Measurements from ENCODE around the gene DNAJC8.

DNAJC8 gene

DNA sequence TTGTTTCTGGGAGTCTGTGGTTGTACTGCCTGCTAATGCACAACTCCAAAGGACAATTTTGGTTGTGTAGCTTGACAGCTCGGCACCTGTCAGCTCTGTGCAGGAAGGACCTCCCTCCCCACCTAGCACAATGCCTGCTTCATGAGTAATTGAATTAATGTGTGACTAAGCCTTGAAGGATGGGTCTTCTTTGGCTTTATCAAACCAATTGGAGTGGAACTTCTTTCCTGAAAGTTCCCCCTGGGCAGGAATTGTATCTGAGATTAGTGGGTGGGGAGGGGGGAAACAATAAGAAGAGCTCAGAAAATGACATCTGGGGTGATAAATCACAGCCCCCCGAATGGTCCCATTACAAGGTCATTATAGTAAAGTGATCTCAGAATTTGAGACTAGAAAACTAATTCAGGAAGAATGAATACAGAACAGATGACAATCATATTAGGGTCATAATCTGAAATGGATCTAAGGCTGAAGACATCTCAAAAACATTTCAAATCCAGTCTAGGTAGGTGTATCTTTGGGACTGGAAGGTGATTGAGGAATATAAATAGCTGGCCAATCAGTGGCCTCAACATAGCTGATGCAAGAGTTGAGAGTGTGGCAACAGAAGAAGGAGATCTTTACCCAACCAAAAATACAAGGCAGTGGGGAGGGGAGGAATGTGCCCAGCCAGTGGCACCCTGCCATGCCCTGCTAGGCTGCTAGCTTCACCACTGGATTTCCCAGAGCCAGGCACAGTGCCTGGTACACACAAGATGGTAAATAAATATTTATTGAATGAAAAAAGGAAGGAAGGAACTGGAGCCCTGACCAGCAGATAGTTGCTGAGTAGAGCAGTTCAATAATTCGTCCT lies 16.4 kb upstream of the DNAJC8 start:
- DNase-seq: no peak

DNA sequence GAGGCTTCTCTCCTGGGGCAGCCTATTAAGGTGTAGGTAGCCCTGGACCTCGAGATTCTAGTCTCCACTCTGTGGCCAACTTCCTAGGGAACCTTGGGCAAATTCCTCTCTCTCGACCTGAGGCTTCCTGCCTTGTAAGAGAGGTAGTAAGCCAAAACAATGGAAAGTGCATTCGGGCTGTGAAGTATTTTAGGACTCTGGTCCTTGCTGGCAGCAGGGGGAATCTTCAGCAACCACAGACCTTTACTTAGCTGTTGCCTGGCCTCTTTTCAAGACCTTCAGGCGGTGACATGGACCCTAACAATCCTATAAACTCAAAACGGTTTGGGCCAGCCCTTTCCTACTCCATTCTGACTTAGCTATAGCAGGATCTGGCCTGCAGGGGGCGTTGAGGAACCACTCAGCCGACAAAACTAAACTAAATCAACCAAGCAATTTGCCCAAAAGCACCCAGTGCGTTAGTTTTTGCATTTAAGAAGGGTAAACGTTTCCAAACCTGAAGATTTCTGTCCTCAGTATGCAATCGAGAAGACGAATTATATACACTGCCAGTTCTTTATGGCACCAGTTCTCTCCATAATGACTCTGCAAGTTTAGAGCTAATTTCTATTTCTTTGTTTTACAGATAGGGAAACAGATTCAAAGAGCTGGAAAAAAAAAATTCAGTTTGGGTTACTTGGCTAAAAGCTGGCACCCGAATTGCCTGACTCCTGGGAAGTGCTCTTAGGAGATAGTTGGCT lies 15.6 kb upstream of the DNAJC8 start:
- peak; percentile 86 for DNase-seq

DNA sequence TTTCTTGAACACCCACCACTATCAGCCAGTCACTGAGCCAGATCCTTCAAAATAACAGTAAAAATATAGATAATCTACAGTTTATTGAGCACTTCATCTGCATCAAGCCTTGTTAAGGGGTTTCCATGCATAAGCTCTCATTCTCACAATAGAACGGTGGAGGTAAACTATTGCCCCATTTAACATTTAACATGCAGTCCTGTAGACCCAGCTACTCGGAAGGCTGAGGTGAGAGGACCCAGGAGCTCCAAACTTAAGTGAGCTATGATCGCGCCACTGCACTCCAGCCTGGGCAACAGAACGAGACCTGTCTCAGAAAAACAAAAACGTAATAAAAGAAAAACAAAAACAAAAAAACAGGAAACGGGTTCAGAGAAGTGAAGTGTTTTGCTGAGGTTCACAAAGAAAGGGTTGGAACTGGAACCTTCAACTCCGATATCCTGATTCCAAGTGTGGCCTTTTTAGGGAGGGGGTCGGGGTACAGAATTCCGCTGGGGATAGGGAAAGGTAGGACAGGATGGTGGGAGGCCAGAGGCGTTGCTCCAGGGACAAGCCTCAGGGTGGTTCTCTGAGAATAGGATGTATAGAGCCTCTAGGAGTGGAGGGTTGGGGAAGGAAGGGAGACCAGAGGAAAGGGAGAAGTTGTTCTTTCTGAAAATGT lies 14.9 kb upstream of the DNAJC8 start:
- DNase-seq: no peak

DNA sequence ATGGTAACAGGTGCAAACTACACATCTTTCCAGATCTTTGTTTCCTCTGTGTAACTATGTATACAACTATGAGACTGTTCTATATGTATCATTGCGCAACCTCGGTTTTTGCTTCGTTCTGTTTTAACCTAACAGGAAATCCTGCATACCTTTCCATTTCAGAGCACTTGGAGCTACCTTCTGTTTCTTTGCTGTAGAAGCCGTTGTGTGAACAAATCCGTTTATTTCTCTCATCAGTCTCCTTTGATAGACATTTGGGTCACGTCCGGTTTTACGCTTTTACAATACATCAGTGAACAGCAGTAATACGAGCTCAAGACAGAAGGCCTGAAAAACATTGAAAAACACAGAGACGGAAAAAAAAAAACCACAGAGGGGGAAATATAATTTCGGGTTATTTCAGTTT lies 13.6 kb upstream of the DNAJC8 start:
- DNase-seq: peak; percentile 86

DNA sequence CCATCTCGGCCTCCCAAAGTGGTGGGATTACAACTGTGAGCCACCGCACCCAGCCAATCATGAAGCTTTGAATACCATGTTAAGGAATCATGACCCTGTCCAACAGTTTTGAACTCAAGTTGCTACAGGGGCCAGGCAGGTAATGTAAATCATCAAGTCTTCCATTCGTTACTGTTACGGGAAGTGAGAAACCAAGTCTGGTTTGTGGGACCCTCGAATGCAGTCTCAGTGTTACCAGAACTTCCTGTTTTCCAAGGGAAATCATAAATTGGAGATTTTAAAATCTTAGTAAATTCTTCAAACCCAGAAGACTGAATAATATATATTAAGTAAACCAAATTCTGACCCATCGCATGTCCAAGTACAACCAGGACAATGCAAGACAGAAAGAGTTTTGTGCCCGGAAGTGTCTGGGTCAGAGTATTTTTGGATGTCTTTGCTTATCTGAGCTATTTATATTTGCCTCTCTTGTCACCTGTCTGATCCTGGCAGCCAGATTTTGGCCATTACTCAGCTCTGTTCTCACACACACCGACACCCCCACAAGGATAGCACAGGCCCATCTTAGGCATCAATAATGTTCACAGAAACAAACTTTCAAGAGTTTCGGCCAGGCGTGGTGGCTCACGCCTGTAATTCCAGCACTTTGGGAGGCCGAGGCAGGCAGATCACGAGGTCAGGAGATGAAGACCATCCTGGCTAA lies 11.9 kb upstream of the DNAJC8 start:
- DNase-seq: no peak

- DNase-seq: peak; percentile 31
Observed at GRCh38 chr1:28243685-28244311, 11.0 kb upstream of the DNAJC8 start.

GRCh38 chr1:28241638-28242241 lies 8.9 kb upstream of the DNAJC8 start:
- no peak for DNase-seq

DNA sequence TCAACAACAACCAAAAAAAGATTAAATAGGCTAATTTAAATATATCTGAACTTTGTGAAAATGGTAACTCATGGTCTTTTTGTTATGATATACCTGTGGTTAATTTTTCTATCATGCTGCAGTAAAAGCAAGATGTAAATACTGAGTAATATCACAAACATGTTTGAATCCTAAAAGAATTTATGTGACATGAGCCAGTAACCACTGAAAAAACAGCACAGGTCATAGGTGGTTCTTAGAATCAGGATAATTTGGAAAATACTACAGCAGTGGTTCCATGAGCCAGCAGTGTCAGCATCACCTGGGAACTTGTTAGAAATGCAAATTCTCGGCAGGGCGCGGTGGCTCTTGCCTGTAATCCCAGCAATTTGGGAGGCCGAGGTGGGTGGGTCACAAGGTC lies 7.2 kb upstream of the DNAJC8 start:
- no peak for DNase-seq

DNA sequence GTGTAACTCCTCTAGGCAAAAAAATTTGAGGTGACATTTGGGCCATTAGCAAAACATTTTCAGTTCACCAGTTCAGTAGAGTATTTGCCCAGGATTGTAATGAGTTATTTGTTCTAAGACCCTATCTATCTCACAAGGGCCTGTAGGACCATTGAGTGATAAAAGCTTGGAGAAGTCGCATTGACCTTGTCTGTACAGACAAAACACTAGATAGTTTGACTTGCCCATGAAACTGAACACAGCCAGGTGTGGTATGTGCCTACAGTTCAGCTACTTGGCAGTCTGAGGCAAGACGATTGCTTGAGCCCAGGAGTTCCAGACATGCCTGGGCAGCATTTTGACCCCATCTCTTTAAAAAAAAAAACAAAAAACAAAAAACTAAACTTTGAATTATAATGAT lies 6.2 kb upstream of the DNAJC8 start:
- DNase-seq: no peak

DNA sequence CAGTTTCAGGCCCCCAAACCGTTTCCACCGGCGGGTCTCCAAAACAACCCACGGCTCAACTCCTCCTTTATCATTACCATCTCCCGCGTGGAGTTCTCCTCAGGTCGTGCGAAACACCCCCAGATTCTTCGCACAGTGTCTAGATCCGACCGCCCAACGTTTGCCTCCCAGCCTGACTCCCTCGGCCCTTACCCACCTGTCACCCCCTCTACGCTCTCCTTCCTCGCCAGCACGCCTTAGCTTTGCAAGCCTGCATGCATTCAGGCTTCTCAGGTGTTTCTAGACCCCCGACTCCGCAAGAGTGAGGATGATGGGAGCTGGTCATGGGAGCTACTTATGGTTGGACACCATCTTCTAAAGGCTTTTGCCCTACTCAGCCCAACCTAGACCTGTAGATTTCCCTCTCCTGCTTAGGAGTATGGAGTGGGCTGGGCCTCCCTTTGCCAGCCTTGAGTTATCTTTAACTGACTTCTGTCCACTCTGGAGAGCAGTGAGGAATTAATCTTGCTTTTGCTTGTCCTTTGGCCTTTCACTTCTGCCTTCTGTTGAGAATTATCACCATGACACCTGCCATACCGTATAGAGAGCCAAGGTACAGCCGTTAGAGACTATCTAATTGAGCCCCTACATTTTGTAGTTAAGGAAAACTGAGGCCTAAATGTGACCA lies 4.0 kb upstream of the DNAJC8 start:
- DNase-seq: no peak

DNA sequence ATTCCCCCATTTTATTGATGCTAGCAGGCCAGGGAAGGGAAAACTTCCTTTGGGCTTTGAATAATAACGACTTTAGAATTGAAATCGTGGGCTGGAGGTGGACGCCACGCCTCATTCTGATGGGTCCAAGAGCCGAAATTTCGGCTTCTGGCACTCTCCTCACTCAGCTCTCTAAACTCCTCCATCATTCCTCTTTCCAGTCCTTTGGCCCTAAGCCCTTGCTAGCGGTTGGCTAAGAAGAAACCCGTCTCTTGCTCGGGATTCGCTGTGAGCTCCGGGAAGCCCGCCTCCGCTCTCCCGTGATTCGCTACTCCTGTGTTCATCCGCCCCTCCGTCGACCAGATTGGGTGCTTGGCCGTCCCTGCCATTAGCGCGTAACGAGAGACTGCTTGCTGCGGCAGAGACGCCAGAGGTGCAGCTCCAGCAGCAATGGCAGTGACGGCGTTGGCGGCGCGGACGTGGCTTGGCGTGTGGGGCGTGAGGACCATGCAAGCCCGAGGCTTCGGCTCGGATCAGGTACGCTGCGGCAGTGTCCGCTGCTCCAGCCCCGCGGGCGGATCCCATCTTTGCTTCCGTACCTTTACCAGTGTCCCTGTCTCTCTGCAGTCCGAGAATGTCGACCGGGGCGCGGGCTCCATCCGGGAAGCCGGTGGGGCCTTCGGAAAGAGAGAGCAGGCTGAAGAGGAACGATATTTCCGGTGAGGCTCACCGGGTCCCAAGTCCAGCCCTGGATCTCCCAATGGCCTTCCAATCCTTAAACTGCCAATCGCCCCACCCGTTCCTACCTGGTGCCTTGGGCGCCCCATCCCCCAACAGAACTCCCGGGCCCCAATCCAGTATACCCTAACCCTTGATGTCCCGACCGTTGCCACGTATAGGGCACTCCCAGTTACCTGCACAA lies 3.2 kb upstream of the DNAJC8 start, which contains the start of gene ATP5IF1:
TSS of gene ATP5IF1 (plus strand) at position 370 of the 901 bp plus-strand sequence. CDS start at position 430, 60 bp downstream.
- DNase-seq: peak; percentile 96

DNA sequence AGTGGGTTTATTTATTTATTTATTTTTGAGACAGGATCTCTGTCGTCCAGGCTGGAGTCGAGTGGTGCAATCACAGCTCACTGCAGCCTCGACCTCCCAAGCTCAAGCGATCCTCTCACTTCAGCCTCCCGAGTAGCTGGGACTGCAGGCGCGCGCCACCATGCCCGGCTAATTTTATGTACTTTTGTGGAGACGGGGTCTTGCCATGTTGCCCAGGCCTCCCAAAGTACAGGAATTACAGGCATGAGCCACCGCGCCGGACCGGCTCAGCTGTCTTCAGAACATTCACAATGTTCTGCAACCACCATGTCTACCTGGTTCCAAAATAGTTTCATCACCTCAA lies 406 bp upstream of the DNAJC8 start:
- DNase-seq: no peak

GRCh38 chr1:28229996-28230395 lies 2.8 kb downstream of the DNAJC8 start:
- no peak for DNase-seq

- DNase-seq: no peak
Observed at GRCh38 chr1:28229089-28229488, 3.7 kb downstream of the DNAJC8 start.

DNA sequence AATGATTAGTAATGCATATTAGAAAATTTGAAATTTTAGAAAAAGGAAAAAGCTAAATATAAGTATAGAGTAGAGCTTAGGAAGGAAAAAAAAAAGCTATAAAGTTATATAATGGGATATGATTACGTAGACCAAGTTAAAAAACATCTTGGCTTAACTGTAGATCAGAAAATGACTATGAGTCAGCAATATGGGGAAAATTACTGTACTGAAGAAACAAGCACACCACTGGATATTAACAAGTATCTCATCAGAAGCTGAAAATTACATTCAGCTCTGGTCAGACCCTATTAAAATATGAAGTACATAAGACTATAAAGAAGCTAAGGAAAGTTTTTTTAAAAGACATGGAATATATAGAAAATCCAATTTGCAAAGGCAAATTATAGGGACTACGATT lies 19.5 kb downstream of the DNAJC8 start:
- no peak for DNase-seq

DNA sequence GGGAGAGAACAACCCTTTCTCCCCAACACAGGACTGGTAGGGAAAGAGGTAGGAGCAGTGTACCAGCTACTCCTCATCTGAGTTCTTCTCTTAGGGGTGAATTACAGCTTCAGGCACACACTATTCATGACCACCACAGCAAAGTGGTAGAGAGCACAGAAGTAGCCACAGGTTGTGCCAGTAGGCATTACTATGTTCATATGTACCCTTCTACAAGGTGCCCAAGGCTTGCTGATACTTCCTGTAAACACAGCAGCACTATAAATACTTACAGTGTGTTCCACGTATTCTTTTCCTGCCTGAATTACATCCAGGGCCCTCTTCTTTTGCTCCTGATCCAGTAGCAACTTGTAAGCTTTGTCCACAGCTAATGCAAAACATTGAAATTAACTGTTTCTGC lies 23.1 kb downstream of the DNAJC8 start:
- no peak for DNase-seq

GRCh38 chr1:28208818-28209441 lies 23.9 kb downstream of the DNAJC8 start:
- peak; percentile 78 for DNase-seq

DNA sequence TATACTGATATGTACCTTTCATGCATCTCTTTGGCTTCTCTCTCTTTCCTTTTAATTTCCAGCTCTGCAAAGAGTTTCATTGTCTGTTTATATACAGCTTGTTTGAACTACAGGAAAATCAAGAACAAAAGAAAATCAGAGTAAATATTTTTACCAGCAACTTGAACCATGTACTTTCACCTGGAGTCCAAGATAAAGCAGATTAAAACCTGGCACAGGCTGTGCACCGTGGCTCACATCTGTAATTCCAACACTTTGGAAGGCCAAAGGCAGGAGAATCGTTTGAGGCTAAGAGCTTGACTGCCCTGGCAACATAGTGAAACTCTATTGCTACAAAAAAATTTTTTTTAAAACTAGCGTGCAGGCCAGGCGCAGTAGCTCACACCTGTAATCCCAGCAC lies 27.6 kb downstream of the DNAJC8 start:
- DNase-seq: no peak

- DNase-seq: no peak
Observed at GRCh38 chr1:28200234-28200873, 32.5 kb downstream of the DNAJC8 start.
